Ishikawa (cell line): Measurements from ENCODE around the gene NMUR1.

Source experiments
- CEBPB ChIP-seq: IDR thresholded peaks from 2 replicates; pipeline ENCODE4 v1.6.1; 2012
- CREB1 ChIP-seq: IDR thresholded peaks from 2 replicates; pipeline ENCODE4 v1.6.1; 2012; ENCODE audit warnings: low read depth
- EGR1 ChIP-seq: IDR thresholded peaks from 2 replicates; pipeline ENCODE4 v1.6.1; 2012
- EP300 ChIP-seq: IDR thresholded peaks from 2 replicates; pipeline ENCODE4 v1.6.1; 2012; ENCODE audit warnings: borderline replicate concordance
- FOXM1 ChIP-seq: IDR thresholded peaks from 2 replicates; pipeline ENCODE4 v1.6.1; 2012; ENCODE audit warnings: low read depth, borderline replicate concordance
- NFIC ChIP-seq: IDR thresholded peaks from 2 replicates; pipeline ENCODE4 v1.6.1; 2012
- RAD21 ChIP-seq: IDR thresholded peaks from 2 replicates; pipeline ENCODE4 v1.6.1; 2012; ENCODE audit warnings: low read depth
- REST ChIP-seq: IDR thresholded peaks from 2 replicates; pipeline ENCODE4 v1.6.1; 2012; ENCODE audit warnings: low read depth, mild to moderate bottlenecking
- TAF1 ChIP-seq: IDR thresholded peaks from 2 replicates; pipeline ENCODE4 v1.6.1; 2012; ENCODE audit warnings: low read depth, mild to moderate bottlenecking
- TCF12 ChIP-seq: IDR thresholded peaks from 2 replicates; pipeline ENCODE4 v1.6.1; 2012; ENCODE audit warnings: low read depth
- TEAD4 ChIP-seq: IDR thresholded peaks from 2 replicates; pipeline ENCODE4 v1.6.1; 2012
- YY1 ChIP-seq: IDR thresholded peaks from 2 replicates; pipeline ENCODE4 v1.6.1; 2012; ENCODE audit warnings: low read depth
- ZBTB7A ChIP-seq: IDR thresholded peaks from 2 replicates; pipeline ENCODE4 v1.6.1; 2012; ENCODE audit warnings: low read depth
- TF ChIP-seq, protein P1 (sequence below): IDR thresholded peaks from 2 replicates; pipeline ENCODE4 v1.6.1; 2012
- TF ChIP-seq, protein P2 (sequence below): IDR thresholded peaks from 2 replicates; pipeline ENCODE4 v1.6.1; 2012

The NMUR1 gene

GRCh38 chr2:231526341-231527090 lies 3.7 kb downstream of the NMUR1 start:
- TF ChIP-seq TCF12 = no peak
- TF ChIP-seq, protein P1, sequence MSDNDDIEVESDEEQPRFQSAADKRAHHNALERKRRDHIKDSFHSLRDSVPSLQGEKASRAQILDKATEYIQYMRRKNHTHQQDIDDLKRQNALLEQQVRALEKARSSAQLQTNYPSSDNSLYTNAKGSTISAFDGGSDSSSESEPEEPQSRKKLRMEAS = no peak
- no peak for TF ChIP-seq TEAD4
- TF ChIP-seq EGR1 = no peak
- TF ChIP-seq CREB1 = no peak
- TF ChIP-seq NFIC = no peak
- TF ChIP-seq EP300 = no peak
- no peak for TF ChIP-seq TAF1
- no peak for TF ChIP-seq YY1
- no peak for TF ChIP-seq FOXM1
- no peak for TF ChIP-seq REST
- no peak for TF ChIP-seq CEBPB

- TF ChIP-seq FOXM1 (no peak), CEBPB (no peak), REST (no peak), YY1 (no peak), EGR1 (no peak), NFIC (no peak), TAF1 (no peak)
- TF ChIP-seq, protein P1 = no peak
Measured at GRCh38 chr2:231525248-231526163, 4.7 kb downstream of the NMUR1 start.

DNA sequence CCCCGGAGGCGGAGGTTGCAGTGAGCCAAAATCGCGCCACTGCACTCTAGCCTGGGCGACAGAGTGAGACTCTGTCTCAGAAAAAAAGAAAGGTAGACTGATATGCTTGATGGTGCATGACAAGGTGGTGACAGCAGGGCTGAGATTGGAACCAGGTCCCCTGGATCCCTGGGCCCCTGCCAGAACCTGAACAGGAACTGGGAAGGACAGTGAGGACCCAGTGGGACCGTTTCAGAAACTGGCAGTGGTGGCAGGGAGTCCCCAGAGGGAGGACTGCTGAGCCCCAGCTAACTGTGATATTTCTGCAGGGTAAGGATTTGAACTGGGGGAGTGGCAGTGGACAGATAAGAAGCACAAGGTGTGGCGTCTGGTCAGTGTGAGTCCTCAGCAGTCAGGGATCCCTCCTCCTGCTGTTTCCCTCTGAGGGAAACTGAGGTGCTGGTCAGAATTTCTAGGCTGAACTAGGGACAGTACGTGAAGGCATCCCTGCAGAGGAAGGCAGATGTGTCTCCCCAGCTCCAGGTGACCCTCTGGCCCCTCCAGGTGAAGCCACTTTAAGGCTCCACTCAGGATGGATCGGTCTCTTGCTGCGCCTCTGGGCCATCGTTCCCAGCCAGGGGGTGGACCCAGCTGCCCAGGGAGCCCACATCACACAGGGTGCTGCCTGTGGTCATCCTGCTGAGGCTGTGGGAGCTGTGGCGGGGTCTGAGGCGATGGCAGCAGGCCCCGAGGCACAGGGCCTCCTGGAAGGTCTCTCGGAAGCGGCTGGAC lies 5.6 kb downstream of the NMUR1 start:
- TF ChIP-seq NFIC = no peak
- TF ChIP-seq TCF12 = no peak
- no peak for TF ChIP-seq FOXM1
- no peak for TF ChIP-seq CREB1
- TF ChIP-seq EGR1 = no peak
- no peak for TF ChIP-seq YY1
- no peak for TF ChIP-seq CEBPB
- TF ChIP-seq REST = no peak
- no peak for TF ChIP-seq ZBTB7A
- TF ChIP-seq, protein P1 = no peak
- no peak for TF ChIP-seq EP300
- TF ChIP-seq TAF1 = no peak
- TF ChIP-seq, protein P2, sequence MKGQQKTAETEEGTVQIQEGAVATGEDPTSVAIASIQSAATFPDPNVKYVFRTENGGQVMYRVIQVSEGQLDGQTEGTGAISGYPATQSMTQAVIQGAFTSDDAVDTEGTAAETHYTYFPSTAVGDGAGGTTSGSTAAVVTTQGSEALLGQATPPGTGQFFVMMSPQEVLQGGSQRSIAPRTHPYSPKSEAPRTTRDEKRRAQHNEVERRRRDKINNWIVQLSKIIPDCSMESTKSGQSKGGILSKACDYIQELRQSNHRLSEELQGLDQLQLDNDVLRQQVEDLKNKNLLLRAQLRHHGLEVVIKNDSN = no peak
- TF ChIP-seq RAD21 = no peak
- no peak for TF ChIP-seq TEAD4
